Neural progenitor cell (in vitro differentiated cells): ENCODE results near the gene PKP3. TPM values are rescaled to one million over a fixed set of nuclear protein-coding genes. Genes with fewer than 3 reads are reported as not detected.
A peak's percentile ranks its signal among the peaks of the same experiment; 100 is the strongest.

Source experiments
- DNase-seq: peaks from one replicate; pipeline ENCODE4 v3.0.0-alpha.2; 2016; ENCODE audit warnings: low spot score
- H2AFZ ChIP-seq: fragments of 200-600 bp; sonication (generic); replicated peaks from 2 replicates; pipeline ENCODE4 v1.6.1; 2016; ENCODE audit warnings: antibody characterized with exemption
- H3F3A ChIP-seq: fragments of 200-600 bp; sonication (generic); 2 replicates; pipeline ENCODE4 v1.6.1; 2016; ENCODE audit warnings: antibody characterized with exemption, low read depth
- H3K27ac ChIP-seq: fragments of 200-600 bp; sonication (generic); 2 replicates; pipeline ENCODE4 v1.5.1; 2016; ENCODE audit warnings: mild to moderate bottlenecking
- H3K27me3 ChIP-seq: fragments of 200-600 bp; sonication (generic); 2 replicates; pipeline ENCODE4 v1.6.1; 2016; ENCODE audit warnings: mild to moderate bottlenecking, moderate library complexity
- H3K36me3 ChIP-seq: fragments of 200-600 bp; sonication (generic); 2 replicates; pipeline ENCODE4 v1.5.1; 2016
- H3K4me1 ChIP-seq: fragments of 200-600 bp; sonication (generic); 2 replicates; pipeline ENCODE4 v1.6.1; 2016; ENCODE audit warnings: mixed run types
- H3K4me2 ChIP-seq: fragments of 200-600 bp; sonication (generic); 2 replicates; pipeline ENCODE4 v1.6.1; 2016
- H3K4me3 ChIP-seq: fragments of 200-600 bp; sonication (generic); 2 replicates; pipeline ENCODE4 v1.5.1; 2016
- H3K79me2 ChIP-seq: fragments of 200-600 bp; sonication (generic); 2 replicates; pipeline ENCODE4 v1.6.1; 2016; ENCODE audit warnings: low read depth
- H3K9ac ChIP-seq: fragments of 200-600 bp; sonication (generic); 2 replicates; pipeline ENCODE4 v1.6.1; 2016
- H3K9me3 ChIP-seq: fragments of 200-600 bp; sonication (generic); 2 replicates; pipeline ENCODE4 v1.5.1; 2016; ENCODE audit warnings: low read depth
- H4K20me1 ChIP-seq: fragments of 200-600 bp; sonication (generic); 2 replicates; pipeline ENCODE4 v1.6.1; 2016; ENCODE audit warnings: low read depth
- H3K27ac Mint-ChIP-seq: 3 replicates; pipeline ENCODE4 v1.8.0; 2021; ENCODE audit warnings: mixed read lengths
- H3K27me3 Mint-ChIP-seq: 2 replicates; pipeline ENCODE4 v1.8.0; 2022; ENCODE audit warnings: low read depth, mild to moderate bottlenecking, inconsistent platforms, moderate library complexity, mixed read lengths; ENCODE audit not compliant: insufficient read depth
- H3K36me3 Mint-ChIP-seq: 3 replicates; pipeline ENCODE4 v1.8.0; 2021; ENCODE audit warnings: mixed read lengths
- H3K4me1 Mint-ChIP-seq: 3 replicates; pipeline ENCODE4 v1.8.0; 2021; ENCODE audit warnings: mixed read lengths
- H3K4me3 Mint-ChIP-seq: 3 replicates; pipeline ENCODE4 v1.8.0; 2021; ENCODE audit warnings: mild to moderate bottlenecking, moderate library complexity, mixed read lengths
- H3K9me3 Mint-ChIP-seq: 3 replicates; pipeline ENCODE4 v1.8.0; 2020; ENCODE audit warnings: mixed read lengths
- CTCF ChIP-seq: fragments of 200-600 bp; sonication (generic); IDR thresholded peaks from 2 replicates; pipeline ENCODE4 v1.5.1; 2017; ENCODE audit warnings: antibody characterized with exemption, mild to moderate bottlenecking
- EZH2 ChIP-seq: fragments of 200-600 bp; sonication (generic); IDR thresholded peaks from 2 replicates; pipeline ENCODE4 v1.6.1; 2017; ENCODE audit warnings: antibody characterized with exemption, mild to moderate bottlenecking, moderate library complexity
- EZH2phosphoT487 ChIP-seq: fragments of 200-600 bp; sonication (generic); IDR thresholded peaks from 2 replicates; pipeline ENCODE4 v1.6.1; 2017; ENCODE audit warnings: antibody characterized with exemption
- total RNA-seq: library from RNA; depleted of rRNA; stranded (reverse); fragments of >200 nt; gene quantifications from 2 replicates; pipeline ENCODE4 v1.2.3, GENCODE V29; 2015; ENCODE audit warnings: low replicate concordance

Gene PKP3
- total RNA-seq, 1 donor from 2014 or later: 8.5 TPM

GRCh38 chr11:413120-414081 is 19.4 kb downstream of the PKP3 start:
- no peaks in the 10 kb centered on the region for H3K79me2 ChIP-seq
- H3K4me1 ChIP-seq: peaks cover 5% of the 10 kb centered on the region
- H3K27me3 Mint-ChIP-seq: peaks cover 34% of the 10 kb centered on the region
- no peak for TF ChIP-seq CTCF
- no peak for TF ChIP-seq EZH2
- no peak for TF ChIP-seq EZH2phosphoT487
- H3K4me3 Mint-ChIP-seq: no peak overlapping the region
- H3K27ac Mint-ChIP-seq: no peak overlapping the region
- H3K9ac ChIP-seq: no peak overlapping the region
- no peaks in the 10 kb centered on the region for H3K36me3 ChIP-seq
- H2AFZ ChIP-seq: no peak overlapping the region
- no peaks in the 10 kb centered on the region for H3K4me1 Mint-ChIP-seq
- no peak for DNase-seq
- no peak overlapping the region for H3K4me2 ChIP-seq
- H3K27me3 ChIP-seq: peaks cover 43% of the 10 kb centered on the region
- no peak overlapping the region for H3K27ac ChIP-seq
- peaks cover 4% of the 10 kb centered on the region for H4K20me1 ChIP-seq
- no peaks in the 10 kb centered on the region for H3K36me3 Mint-ChIP-seq
- no peaks in the 10 kb centered on the region for H3K9me3 ChIP-seq
- H3F3A ChIP-seq: no peaks in the 10 kb centered on the region
- no peaks in the 10 kb centered on the region for H3K9me3 Mint-ChIP-seq
- H3K4me3 ChIP-seq: no peak overlapping the region

- Mint-ChIP-seq H3K27me3 (peaks cover 40% of the 10 kb centered on the region), H3K36me3 (no peaks in the 10 kb centered on the region), H3K4me1 (no peaks in the 10 kb centered on the region), H3K9me3 (peaks cover 2% of the 10 kb centered on the region), H3K4me3 (peak overlapping the region; percentile 49), H3K27ac (no peak overlapping the region)
- no peaks in the 10 kb centered on the region for H3F3A ChIP-seq
- peaks cover 52% of the 10 kb centered on the region for H3K27me3 ChIP-seq
- no peak for DNase-seq
- no peak overlapping the region for H3K27ac ChIP-seq
- H3K4me1 ChIP-seq: peaks cover 5% of the 10 kb centered on the region
- no peak overlapping the region for H3K4me3 ChIP-seq
- H3K4me2 ChIP-seq: no peak overlapping the region
- no peak overlapping the region for H3K9ac ChIP-seq
- H3K36me3 ChIP-seq: no peaks in the 10 kb centered on the region
- H2AFZ ChIP-seq: no peak overlapping the region
- no peaks in the 10 kb centered on the region for H3K9me3 ChIP-seq
- TF ChIP-seq EZH2: no peak
- TF ChIP-seq EZH2phosphoT487: no peak
- TF ChIP-seq CTCF: no peak
- peaks cover 4% of the 10 kb centered on the region for H4K20me1 ChIP-seq
- no peaks in the 10 kb centered on the region for H3K79me2 ChIP-seq
Measured at GRCh38 chr11:414318-414857, 20.4 kb downstream of the PKP3 start.

GRCh38 chr11:415640-416041 is 21.6 kb downstream of the PKP3 start:
- TF ChIP-seq EZH2phosphoT487: no peak
- no peak for TF ChIP-seq EZH2
- TF ChIP-seq CTCF: no peak
- H3K9me3 Mint-ChIP-seq: peaks cover 2% of the 10 kb centered on the region
- H3K4me1 Mint-ChIP-seq: no peaks in the 10 kb centered on the region
- Histone ChIP-seq H3K9ac (no peak overlapping the region), H3K4me3 (no peak overlapping the region), H3K36me3 (no peaks in the 10 kb centered on the region), H3K27me3 (peaks cover 57% of the 10 kb centered on the region), H3F3A (no peaks in the 10 kb centered on the region), H3K4me1 (peaks cover 5% of the 10 kb centered on the region), H3K79me2 (no peaks in the 10 kb centered on the region), H2AFZ (no peak overlapping the region), H3K9me3 (no peaks in the 10 kb centered on the region), H3K27ac (no peak overlapping the region), H3K4me2 (no peak overlapping the region), H4K20me1 (peaks cover 4% of the 10 kb centered on the region)
- peaks cover 40% of the 10 kb centered on the region for H3K27me3 Mint-ChIP-seq
- no peak overlapping the region for H3K27ac Mint-ChIP-seq
- no peaks in the 10 kb centered on the region for H3K36me3 Mint-ChIP-seq
- no peak for DNase-seq
- no peak overlapping the region for H3K4me3 Mint-ChIP-seq
